LNCAP (cell line): ENCODE measurements around the gene KDM4F.

ENCODE experiments used
- TF ChIP-seq, protein P1 (sequence below): fragments of 450-650 bp; IDR thresholded peaks from 2 replicates; pipeline ENCODE4 v1.5.1; 2017; ENCODE audit warnings: mild to moderate bottlenecking

KDM4F gene

GRCh38 chr11:95033051-95033450 is 16.2 kb upstream of the KDM4F start:
- TF ChIP-seq, protein P1, sequence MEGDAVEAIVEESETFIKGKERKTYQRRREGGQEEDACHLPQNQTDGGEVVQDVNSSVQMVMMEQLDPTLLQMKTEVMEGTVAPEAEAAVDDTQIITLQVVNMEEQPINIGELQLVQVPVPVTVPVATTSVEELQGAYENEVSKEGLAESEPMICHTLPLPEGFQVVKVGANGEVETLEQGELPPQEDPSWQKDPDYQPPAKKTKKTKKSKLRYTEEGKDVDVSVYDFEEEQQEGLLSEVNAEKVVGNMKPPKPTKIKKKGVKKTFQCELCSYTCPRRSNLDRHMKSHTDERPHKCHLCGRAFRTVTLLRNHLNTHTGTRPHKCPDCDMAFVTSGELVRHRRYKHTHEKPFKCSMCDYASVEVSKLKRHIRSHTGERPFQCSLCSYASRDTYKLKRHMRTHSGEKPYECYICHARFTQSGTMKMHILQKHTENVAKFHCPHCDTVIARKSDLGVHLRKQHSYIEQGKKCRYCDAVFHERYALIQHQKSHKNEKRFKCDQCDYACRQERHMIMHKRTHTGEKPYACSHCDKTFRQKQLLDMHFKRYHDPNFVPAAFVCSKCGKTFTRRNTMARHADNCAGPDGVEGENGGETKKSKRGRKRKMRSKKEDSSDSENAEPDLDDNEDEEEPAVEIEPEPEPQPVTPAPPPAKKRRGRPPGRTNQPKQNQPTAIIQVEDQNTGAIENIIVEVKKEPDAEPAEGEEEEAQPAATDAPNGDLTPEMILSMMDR, result no peak

DNA sequence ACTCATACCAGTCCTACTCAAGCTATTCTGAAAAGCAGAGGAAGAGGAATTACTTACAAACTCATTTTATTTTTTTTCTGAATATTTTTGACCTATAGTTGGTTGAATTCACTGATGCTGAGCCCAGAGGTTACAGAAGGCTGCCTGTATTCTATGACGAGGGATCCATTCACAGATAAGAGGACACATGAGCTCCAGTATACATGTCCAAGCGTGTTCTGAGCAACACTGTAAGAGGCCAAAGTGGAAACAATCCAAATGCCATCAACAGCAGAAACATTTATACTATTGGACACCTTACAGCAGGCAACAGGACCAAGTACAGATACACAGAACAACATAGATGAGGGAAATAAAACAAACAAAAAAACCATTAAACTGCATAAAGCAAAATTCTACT is 13.9 kb upstream of the KDM4F start:
- TF ChIP-seq, protein P1, result no peak

DNA sequence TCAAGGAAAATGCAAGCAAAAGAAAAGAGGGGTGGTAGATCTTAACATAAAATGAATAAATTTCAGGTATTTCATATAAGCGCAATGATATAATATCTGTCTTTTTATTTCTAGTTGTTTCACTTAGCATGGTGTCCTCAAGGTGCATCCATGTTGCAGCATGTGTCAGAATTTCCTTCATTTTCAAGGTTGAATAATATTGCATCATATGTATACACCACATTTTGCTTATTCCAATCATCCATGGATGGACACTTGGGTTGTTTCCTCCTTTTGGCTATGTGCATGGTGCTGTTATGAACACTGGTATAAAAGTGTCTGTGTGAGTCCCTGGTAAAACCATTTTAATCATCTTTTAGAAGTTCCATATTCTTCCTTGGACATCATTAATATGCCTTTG is 7.0 kb upstream of the KDM4F start:
- TF ChIP-seq, protein P1, result no peak

DNA sequence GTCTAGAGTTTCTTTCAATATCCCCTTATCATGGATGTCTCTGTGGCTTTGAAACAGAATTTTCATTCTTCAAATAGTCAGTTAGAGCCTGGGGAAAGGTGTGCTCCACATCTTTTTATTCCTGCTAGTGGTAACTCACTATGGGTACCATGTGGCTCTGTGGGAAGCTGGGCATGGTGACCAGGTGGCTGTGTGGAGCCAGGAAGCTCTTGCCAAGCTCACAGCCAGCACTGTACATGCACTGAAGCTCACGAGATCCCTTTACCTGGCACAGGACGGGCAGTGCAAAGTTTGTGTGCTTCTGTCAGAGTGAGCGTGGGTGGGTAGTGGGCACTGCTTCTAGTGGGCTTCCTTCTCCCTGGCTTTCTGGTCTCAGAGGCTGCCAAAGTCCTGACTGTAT is 6.3 kb upstream of the KDM4F start:
- TF ChIP-seq, protein P1, result no peak

- TF ChIP-seq, protein P1, result no peak
Measured at GRCh38 chr11:95044010-95044409, 5.2 kb upstream of the KDM4F start.

DNA sequence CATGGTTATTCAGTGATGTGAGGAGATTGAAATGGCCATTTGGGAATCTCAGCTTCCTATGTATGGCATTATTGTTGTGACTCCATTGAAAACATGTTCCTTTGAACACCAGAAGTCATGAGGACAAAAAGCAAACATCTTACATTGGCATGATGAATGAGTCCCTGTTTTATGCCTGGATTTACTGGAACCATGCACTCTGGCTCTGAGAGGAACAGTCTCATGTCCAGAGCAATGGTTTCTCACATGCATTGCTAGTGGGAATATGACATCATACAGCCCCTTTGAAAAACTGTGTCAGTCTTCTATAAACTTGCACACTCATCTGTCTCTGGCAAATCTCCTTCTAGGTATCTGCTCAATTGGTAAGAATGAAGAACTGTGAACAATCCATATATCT is 3.4 kb upstream of the KDM4F start:
- TF ChIP-seq, protein P1, result no peak

GRCh38 chr11:95050595-95051202 is 1.5 kb downstream of the KDM4F start:
- TF ChIP-seq, protein P1, result no peak

- TF ChIP-seq, protein P1, result no peak
Measured at GRCh38 chr11:95054356-95054755, 5.1 kb downstream of the KDM4F start.
